Mesothelial cell of epicardium (in vitro differentiated cells): ENCODE measurements around the gene ATP2C2. TPM values are rescaled to one million over a fixed set of nuclear protein-coding genes. Genes with fewer than 3 reads are reported as not detected.

Experiments
- DNase-seq, 2 experiments: peaks; one replicate each; pipeline ENCODE4 v3.0.0; 2021; ENCODE audit warnings: low spot score in 2 of 2; ENCODE audit not compliant: unreplicated experiment in 2 of 2
- H3K27ac Mint-ChIP-seq: 2 replicates; pipeline ENCODE4 v1.8.0; 2021; ENCODE audit warnings: mixed read lengths
- H3K27me3 Mint-ChIP-seq: 2 replicates; pipeline ENCODE4 v1.8.0; 2021; ENCODE audit warnings: low read depth, mixed read lengths
- H3K36me3 Mint-ChIP-seq: 2 replicates; pipeline ENCODE4 v1.8.0; 2021; ENCODE audit warnings: mixed read lengths
- H3K4me1 Mint-ChIP-seq: 2 replicates; pipeline ENCODE4 v1.8.0; 2021; ENCODE audit warnings: mixed read lengths
- H3K4me3 Mint-ChIP-seq: 2 replicates; pipeline ENCODE4 v1.8.0; 2021; ENCODE audit warnings: mild to moderate bottlenecking, moderate library complexity, mixed read lengths
- H3K9me3 Mint-ChIP-seq: 2 replicates; pipeline ENCODE4 v1.8.0; 2021; ENCODE audit warnings: mixed read lengths
- CTCF ChIP-seq: fragments of 200-600 bp; sonication (generic); IDR thresholded peaks from one replicate; pipeline ENCODE4 v1.5.0; 2021; ENCODE audit warnings: antibody characterized with exemption; ENCODE audit not compliant: unreplicated experiment
- total RNA-seq: library from RNA; stranded (reverse); gene quantifications from 3 replicates; pipeline ENCODE4 v1.2.1, GENCODE V29; 2021

ATP2C2 gene
- total RNA-seq, 1 donor from 2014 or later: 47.7 TPM

GRCh38 chr16:84421081-84421937 lies 53.0 kb downstream of the ATP2C2 start:
- no peak overlapping the region for H3K27ac Mint-ChIP-seq
- H3K27me3 Mint-ChIP-seq: no peaks in the 10 kb centered on the region
- no peak for DNase-seq
- peaks cover 26% of the 10 kb centered on the region for H3K4me1 Mint-ChIP-seq
- TF ChIP-seq CTCF: no peak
- H3K4me3 Mint-ChIP-seq: no peak overlapping the region
- peaks cover 27% of the 10 kb centered on the region for H3K36me3 Mint-ChIP-seq
- H3K9me3 Mint-ChIP-seq: no peaks in the 10 kb centered on the region

- Mint-ChIP-seq H3K27ac (no peak overlapping the region), H3K4me1 (peaks cover 20% of the 10 kb centered on the region), H3K36me3 (peaks cover 32% of the 10 kb centered on the region), H3K27me3 (no peaks in the 10 kb centered on the region), H3K9me3 (no peaks in the 10 kb centered on the region), H3K4me3 (no peak overlapping the region)
- no peak for DNase-seq
- no peak for TF ChIP-seq CTCF
Measured at GRCh38 chr16:84421938-84422220, 53.5 kb downstream of the ATP2C2 start.

GRCh38 chr16:84423416-84423837 lies 55.1 kb downstream of the ATP2C2 start:
- Mint-ChIP-seq H3K27ac (no peak overlapping the region), H3K36me3 (peaks cover 32% of the 10 kb centered on the region), H3K4me1 (peaks cover 6% of the 10 kb centered on the region), H3K27me3 (no peaks in the 10 kb centered on the region), H3K9me3 (no peaks in the 10 kb centered on the region), H3K4me3 (no peak overlapping the region)
- no peak for DNase-seq
- TF ChIP-seq CTCF: no peak

GRCh38 chr16:84425696-84426095 lies 57.4 kb downstream of the ATP2C2 start:
- no peak for DNase-seq
- H3K36me3 Mint-ChIP-seq: peaks cover 36% of the 10 kb centered on the region

GRCh38 chr16:84426804-84427203 lies 58.5 kb downstream of the ATP2C2 start:
- Mint-ChIP-seq H3K27ac (no peak overlapping the region), H3K36me3 (peaks cover 36% of the 10 kb centered on the region), H3K4me1 (no peaks in the 10 kb centered on the region), H3K9me3 (no peaks in the 10 kb centered on the region), H3K4me3 (no peak overlapping the region), H3K27me3 (peaks cover 4% of the 10 kb centered on the region)
- no peak for TF ChIP-seq CTCF
- DNase-seq: no peak

More at GRCh38 chr16:84425696-84426095, 57.4 kb downstream of the ATP2C2 start:
- H3K27me3 Mint-ChIP-seq: no peaks in the 10 kb centered on the region
- no peaks in the 10 kb centered on the region for H3K9me3 Mint-ChIP-seq
- TF ChIP-seq CTCF: no peak
- no peak overlapping the region for H3K4me3 Mint-ChIP-seq
- no peak overlapping the region for H3K27ac Mint-ChIP-seq
- H3K4me1 Mint-ChIP-seq: no peaks in the 10 kb centered on the region
